CD4-positive, alpha-beta memory T cell (primary cell): ENCODE measurements around the gene GRIK4. TPM values are rescaled to one million over a fixed set of nuclear protein-coding genes. Genes with fewer than 3 reads are reported as not detected.

ENCODE experiments used
- CTCF ChIA-PET: fragments of 350-600 bp; sonication (Branson Sonifier 250); formaldehyde crosslinking; loops from one replicate; lab custom pipeline; 2021; ENCODE audit warnings: inconsistent platforms; ENCODE audit not compliant: partially characterized antibody; lab: Charles Lee
- POLR2A ChIA-PET: fragments of 350-600 bp; sonication (Branson Sonifier 250); formaldehyde crosslinking; loops from one replicate; lab custom pipeline; 2021; ENCODE audit not compliant: partially characterized antibody; lab: Charles Lee
- DNase-seq, 5 donors: peaks; one replicate each; pipeline versions ENCODE4 v3.0.0 to v3.0.0-alpha.2; 2020 to 2022; ENCODE audit warnings: mixed read lengths in 1 of 5
- H3K27ac ChIP-seq: one replicate; pipeline ENCODE4 v1.7.0; 2013; ENCODE audit warnings: low read depth, low read length
- H3K27me3 ChIP-seq: 2 replicates; pipeline ENCODE4 v1.7.0; 2013; ENCODE audit warnings: mild to moderate bottlenecking, low read length, moderate library complexity; ENCODE audit not compliant: insufficient read depth
- H3K36me3 ChIP-seq: 2 replicates; pipeline ENCODE4 v1.7.0; 2013; ENCODE audit warnings: mild to moderate bottlenecking, low read length, moderate library complexity; ENCODE audit not compliant: insufficient read depth
- H3K4me1 ChIP-seq: 2 replicates; pipeline ENCODE4 v1.7.0; 2013; ENCODE audit warnings: mild to moderate bottlenecking, low read length, moderate library complexity; ENCODE audit not compliant: insufficient read depth
- H3K4me3 ChIP-seq, 2 donors: one replicate each; pipeline ENCODE4 v1.7.0; 2013; ENCODE audit warnings: low read length in 2 of 2, mild to moderate bottlenecking in 1 of 2
- H3K9me3 ChIP-seq, 2 donors: one replicate each; pipeline ENCODE4 v1.7.0; 2013; ENCODE audit warnings: low read length in 2 of 2, control low read depth in 1 of 2; ENCODE audit not compliant: control insufficient read depth in 1 of 2
- H3K27ac Mint-ChIP-seq, 7 donors: one replicate each; pipeline ENCODE4 v1.8.0; 2020 to 2021; ENCODE audit warnings: mixed read lengths in 7 of 7, mild to moderate bottlenecking in 6 of 7, inconsistent platforms in 3 of 7, moderate library complexity in 3 of 7
- H3K27me3 Mint-ChIP-seq, 2 donors: one replicate each; pipeline ENCODE4 v1.8.0; 2020 to 2021; ENCODE audit warnings: mixed read lengths in 2 of 2
- H3K36me3 Mint-ChIP-seq, 2 donors: one replicate each; pipeline ENCODE4 v1.8.0; 2020 to 2021; ENCODE audit warnings: mixed read lengths in 2 of 2, inconsistent platforms in 1 of 2, mild to moderate bottlenecking in 1 of 2
- H3K4me1 Mint-ChIP-seq, 4 donors: one replicate each; pipeline ENCODE4 v1.8.0; 2020 to 2021; ENCODE audit warnings: mixed read lengths in 4 of 4, mild to moderate bottlenecking in 1 of 4
- H3K4me3 Mint-ChIP-seq, 8 donors: one replicate each; pipeline ENCODE4 v1.8.0; 2020 to 2021; ENCODE audit warnings: mixed read lengths in 8 of 8, mild to moderate bottlenecking in 7 of 8, moderate library complexity in 6 of 8, inconsistent platforms in 3 of 8
- H3K9me3 Mint-ChIP-seq, 8 donors: one replicate each; pipeline ENCODE4 v1.8.0; 2020 to 2021; ENCODE audit warnings: mixed read lengths in 8 of 8, mild to moderate bottlenecking in 5 of 8, inconsistent platforms in 3 of 8, moderate library complexity in 1 of 8
- intact Hi-C: fragments of 100-400 bp; cut with micrococcal nuclease; formaldehyde crosslinking; loops from one replicate; pipeline ENCODE4 v1.15.1; 2023
- polyA plus RNA-seq, 2 donors: library from polyadenylated mRNA; unstranded; fragments of 300-500 nt; fragmentation: Illumina TruSeq; gene quantifications; one replicate each; pipeline ENCODE4 v1.2.3, GENCODE V29; 2021
- total RNA-seq, 2 experiments: library from RNA; stranded (reverse); gene quantifications; one replicate each; pipeline ENCODE4 v1.2.3, GENCODE V29; 2021

The GRIK4 gene
- total and polyA plus RNA-seq, 4 experiments from 2014 or later = 0.06 TPM; not detected in 3

DNA sequence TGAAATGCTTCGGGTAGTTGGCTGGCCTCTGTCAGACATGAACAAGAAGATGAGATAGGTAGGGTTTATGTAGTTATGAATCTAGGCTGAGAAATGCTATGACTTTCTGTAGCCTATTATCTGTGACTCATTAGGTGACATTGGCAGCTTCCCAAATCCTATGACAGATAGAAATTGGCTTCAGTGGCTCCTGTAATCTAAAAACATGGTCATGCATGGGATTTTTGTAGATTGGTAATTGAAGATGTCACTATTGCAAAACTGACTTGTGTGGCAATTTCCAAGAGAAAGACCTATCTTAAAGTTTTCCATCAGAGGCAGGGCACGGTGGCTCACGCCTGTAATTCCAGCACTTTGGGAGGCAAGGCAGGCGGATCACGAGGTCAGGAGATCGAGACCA is 29.4 kb upstream of the GRIK4 start:
- ChIA-PET CTCF (no interaction called here), POLR2A (no interaction called here)
- peaks cover 25 to 32% of the 10 kb centered on the region in 2 donors for H3K36me3 Mint-ChIP-seq
- H3K9me3 Mint-ChIP-seq = no peaks in the 10 kb centered on the region
- peaks cover 7% of the 10 kb centered on the region for H3K36me3 ChIP-seq
- DNase-seq = no peak
- H3K4me1 ChIP-seq = no peaks in the 10 kb centered on the region
- H3K27ac Mint-ChIP-seq = no peak overlapping the region
- no peaks in the 10 kb centered on the region for H3K27me3 ChIP-seq
- H3K27ac ChIP-seq = no peak overlapping the region
- H3K4me3 Mint-ChIP-seq = no peak overlapping the region
- H3K4me1 Mint-ChIP-seq = peaks cover 0 to 2% (median 0%) of the 10 kb centered on the region in 4 donors
- intact Hi-C loops = no loop called here
- no peaks in the 10 kb centered on the region for H3K27me3 Mint-ChIP-seq
- no peaks in the 10 kb centered on the region for H3K9me3 ChIP-seq
- no peak overlapping the region for H3K4me3 ChIP-seq

DNA sequence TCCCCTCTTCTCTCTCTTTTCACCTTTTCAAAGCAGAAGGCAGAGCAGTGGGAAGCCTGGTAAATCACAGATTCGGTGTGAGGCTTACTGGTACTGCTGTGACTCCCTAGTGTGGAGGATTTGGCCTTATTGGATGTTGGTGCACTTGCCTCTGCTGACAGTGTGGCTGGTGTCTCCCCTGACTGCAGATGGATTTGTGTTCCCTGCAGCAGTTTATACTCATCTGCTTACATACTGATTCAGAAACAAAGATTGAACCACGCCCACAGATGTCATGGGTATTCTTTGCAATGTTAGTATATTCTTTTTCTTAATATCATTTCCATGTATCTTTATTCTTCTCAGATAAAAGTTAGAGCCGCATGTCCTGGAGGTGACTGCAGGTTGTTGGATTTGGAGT is 26.8 kb upstream of the GRIK4 start:
- Mint-ChIP-seq H3K27ac (no peak overlapping the region), H3K9me3 (no peaks in the 10 kb centered on the region), H3K4me1 (no peaks in the 10 kb centered on the region), H3K27me3 (no peaks in the 10 kb centered on the region), H3K36me3 (peaks cover 17 to 21% of the 10 kb centered on the region in 2 donors), H3K4me3 (no peak overlapping the region)
- ChIA-PET CTCF (no interaction called here), POLR2A (no interaction called here)
- DNase-seq = no peak
- Histone ChIP-seq H3K36me3 (peaks cover 7% of the 10 kb centered on the region), H3K27ac (no peak overlapping the region), H3K27me3 (no peaks in the 10 kb centered on the region), H3K9me3 (no peaks in the 10 kb centered on the region), H3K4me1 (no peaks in the 10 kb centered on the region), H3K4me3 (no peak overlapping the region)
- intact Hi-C loops = no loop called here

DNA sequence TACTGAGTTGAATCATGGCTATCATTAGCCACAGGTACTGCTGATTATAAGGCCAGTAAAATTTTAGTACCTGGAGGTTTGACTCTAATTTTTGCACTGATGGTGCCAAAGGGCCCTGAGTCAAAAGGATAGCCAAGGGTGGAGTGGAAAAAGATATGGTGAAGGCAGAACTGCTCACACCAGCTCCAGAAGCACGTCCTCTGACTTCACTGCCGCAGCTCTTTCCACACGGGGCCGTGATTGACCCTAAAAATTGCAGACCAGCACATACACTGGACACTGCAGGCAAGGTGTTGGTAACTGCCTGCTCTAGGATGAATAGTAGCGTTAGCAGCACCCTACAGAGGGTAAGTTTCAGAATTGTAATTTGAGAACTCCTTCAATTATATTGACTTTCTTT is 25.4 kb upstream of the GRIK4 start:
- peaks cover 11 to 12% of the 10 kb centered on the region in 2 donors for H3K36me3 Mint-ChIP-seq
- Histone ChIP-seq H3K36me3 (no peaks in the 10 kb centered on the region), H3K27me3 (no peaks in the 10 kb centered on the region), H3K4me1 (no peaks in the 10 kb centered on the region), H3K9me3 (no peaks in the 10 kb centered on the region), H3K27ac (no peak overlapping the region), H3K4me3 (no peak overlapping the region)
- CTCF ChIA-PET = interaction anchor here (0.6 kb wide), 1 partner anchor 441 kb away, joined by 3 read pairs; no protein-coding TSS in a partner anchor
- H3K4me3 Mint-ChIP-seq = no peak overlapping the region
- no peaks in the 10 kb centered on the region for H3K9me3 Mint-ChIP-seq
- H3K27ac Mint-ChIP-seq = no peak overlapping the region
- intact Hi-C loops = no loop called here
- POLR2A ChIA-PET = no interaction called here
- H3K4me1 Mint-ChIP-seq = no peaks in the 10 kb centered on the region
- no peaks in the 10 kb centered on the region for H3K27me3 Mint-ChIP-seq
- DNase-seq = no peak

DNA sequence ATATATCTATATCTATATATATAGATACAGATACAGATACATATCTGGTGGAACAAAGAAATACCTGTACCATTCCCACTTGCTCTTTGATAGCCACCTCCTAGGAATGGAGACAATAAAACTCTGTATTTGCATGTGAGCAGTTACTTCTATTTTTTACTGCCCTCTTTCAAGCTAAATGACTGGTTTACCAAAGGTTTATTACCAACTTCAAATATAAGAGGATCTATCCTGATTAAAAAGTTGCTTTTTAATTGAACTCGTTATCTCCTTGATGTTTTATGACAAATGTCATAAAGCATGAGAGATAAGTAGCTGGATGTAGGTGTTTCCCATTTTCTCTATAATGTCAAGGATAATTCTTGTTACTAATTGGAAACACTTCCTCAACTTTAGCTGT is 21.7 kb upstream of the GRIK4 start:
- no peak for DNase-seq
- Histone ChIP-seq H3K4me3 (no peak overlapping the region), H3K27ac (no peak overlapping the region), H3K4me1 (no peaks in the 10 kb centered on the region), H3K9me3 (no peaks in the 10 kb centered on the region), H3K27me3 (no peaks in the 10 kb centered on the region), H3K36me3 (no peaks in the 10 kb centered on the region)
- POLR2A ChIA-PET = no interaction called here
- intact Hi-C loops = no loop called here
- CTCF ChIA-PET = no interaction called here
- no peaks in the 10 kb centered on the region for H3K4me1 Mint-ChIP-seq
- H3K9me3 Mint-ChIP-seq = no peaks in the 10 kb centered on the region
- H3K27ac Mint-ChIP-seq = no peak overlapping the region
- H3K27me3 Mint-ChIP-seq = peaks cover 0 to 4% of the 10 kb centered on the region in 2 donors
- H3K4me3 Mint-ChIP-seq = no peak overlapping the region
- peaks cover 2 to 4% of the 10 kb centered on the region in 2 donors for H3K36me3 Mint-ChIP-seq

DNA sequence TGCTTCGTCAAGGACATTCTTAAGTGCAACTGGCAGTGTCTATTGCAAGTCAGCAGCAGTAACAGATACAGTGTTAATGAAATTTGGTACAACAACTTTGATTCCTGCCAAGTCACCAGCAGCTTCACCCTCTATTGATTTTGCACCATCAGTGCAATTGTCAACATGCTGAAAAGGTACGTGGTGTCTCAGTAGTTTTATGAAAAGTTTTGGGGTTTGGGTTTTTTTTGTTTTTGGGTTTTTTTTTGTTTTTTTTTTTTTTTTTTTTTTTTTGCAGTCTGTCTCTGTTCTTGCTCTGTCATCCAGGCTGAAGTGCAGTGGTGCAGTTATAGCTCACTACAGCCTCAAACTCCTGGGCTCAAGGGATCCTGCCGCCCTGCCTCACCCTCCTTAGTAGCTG is 19.1 kb upstream of the GRIK4 start:
- no peaks in the 10 kb centered on the region for H3K36me3 ChIP-seq
- no peak overlapping the region for H3K4me3 ChIP-seq
- Mint-ChIP-seq H3K27me3 (peaks cover 0 to 12% of the 10 kb centered on the region in 2 donors), H3K4me3 (no peak overlapping the region), H3K4me1 (no peaks in the 10 kb centered on the region), H3K27ac (no peak overlapping the region), H3K36me3 (no peaks in the 10 kb centered on the region), H3K9me3 (no peaks in the 10 kb centered on the region)
- no peak for DNase-seq
- POLR2A ChIA-PET = interaction anchor here (0.6 kb wide), 1 partner anchor 29 kb away, joined by 3 read pairs; no protein-coding TSS in a partner anchor
- CTCF ChIA-PET = no interaction called here
- H3K27ac ChIP-seq = no peak overlapping the region
- H3K4me1 ChIP-seq = no peaks in the 10 kb centered on the region
- no peaks in the 10 kb centered on the region for H3K27me3 ChIP-seq
- H3K9me3 ChIP-seq = no peaks in the 10 kb centered on the region
- intact Hi-C loops = no loop called here

DNA sequence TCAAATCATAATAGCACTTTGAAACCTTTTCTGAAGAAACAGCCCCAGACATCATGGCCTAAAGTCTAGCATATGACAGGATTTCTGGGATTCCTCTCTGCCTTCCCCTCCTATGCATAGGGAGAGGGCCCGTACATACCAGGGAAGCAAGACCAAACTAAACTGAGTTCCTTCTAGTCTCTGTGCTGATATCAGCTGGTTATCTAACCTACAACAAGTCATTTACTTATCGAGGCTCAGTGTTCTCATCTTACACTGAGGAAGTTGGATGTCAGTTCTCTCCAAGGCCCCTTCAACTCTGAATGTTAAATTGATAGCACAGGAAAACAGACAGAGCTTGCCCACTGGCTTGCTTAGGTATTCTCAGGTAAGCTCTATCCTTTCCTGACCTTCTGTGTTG is 17.0 kb upstream of the GRIK4 start:
- POLR2A ChIA-PET = no interaction called here
- Histone ChIP-seq H3K4me3 (no peak overlapping the region), H3K9me3 (no peaks in the 10 kb centered on the region), H3K27me3 (no peaks in the 10 kb centered on the region), H3K36me3 (no peaks in the 10 kb centered on the region), H3K4me1 (no peaks in the 10 kb centered on the region), H3K27ac (no peak overlapping the region)
- intact Hi-C loops = no loop called here
- CTCF ChIA-PET = interaction anchor here (1.1 kb wide), 1 partner anchor 16 kb away, joined by 3 read pairs; no protein-coding TSS in a partner anchor
- no peaks in the 10 kb centered on the region for H3K36me3 Mint-ChIP-seq
- H3K27ac Mint-ChIP-seq = peak overlapping the region in 1 of 7 donors; percentile 38
- no peak overlapping the region for H3K4me3 Mint-ChIP-seq
- DNase-seq = no peak
- peaks cover 4 to 17% of the 10 kb centered on the region in 2 donors for H3K27me3 Mint-ChIP-seq
- no peaks in the 10 kb centered on the region for H3K9me3 Mint-ChIP-seq
- no peaks in the 10 kb centered on the region for H3K4me1 Mint-ChIP-seq

DNA sequence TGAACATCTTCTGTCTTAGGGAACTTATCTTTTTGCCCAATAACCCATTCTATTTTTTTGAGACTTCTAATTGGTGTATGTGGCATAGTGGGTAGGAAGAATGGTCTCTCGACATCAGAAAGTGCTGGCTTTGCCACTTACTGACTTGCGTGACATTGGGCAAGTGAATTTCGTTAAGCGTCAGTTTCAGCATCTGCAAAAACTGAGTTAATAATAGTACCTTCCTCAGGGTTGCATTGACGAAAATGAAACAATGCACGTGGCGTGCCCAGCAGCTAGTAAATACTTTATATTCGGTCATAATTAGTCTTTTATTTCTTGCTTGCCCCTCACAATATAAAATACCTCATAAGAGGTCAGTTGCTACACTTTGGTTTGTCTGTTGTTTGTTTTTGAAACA is 12.5 kb upstream of the GRIK4 start:
- no peak overlapping the region for H3K4me3 ChIP-seq
- POLR2A ChIA-PET = no interaction called here
- no peak overlapping the region for H3K27ac ChIP-seq
- no peak for DNase-seq
- Mint-ChIP-seq H3K4me1 (no peaks in the 10 kb centered on the region), H3K36me3 (no peaks in the 10 kb centered on the region), H3K9me3 (no peaks in the 10 kb centered on the region), H3K27ac (no peak overlapping the region), H3K27me3 (peaks cover 26 to 34% of the 10 kb centered on the region in 2 donors), H3K4me3 (no peak overlapping the region)
- H3K9me3 ChIP-seq = no peaks in the 10 kb centered on the region
- H3K4me1 ChIP-seq = no peaks in the 10 kb centered on the region
- H3K27me3 ChIP-seq = no peaks in the 10 kb centered on the region
- intact Hi-C loops = no loop called here
- CTCF ChIA-PET = no interaction called here
- H3K36me3 ChIP-seq = no peaks in the 10 kb centered on the region

DNA sequence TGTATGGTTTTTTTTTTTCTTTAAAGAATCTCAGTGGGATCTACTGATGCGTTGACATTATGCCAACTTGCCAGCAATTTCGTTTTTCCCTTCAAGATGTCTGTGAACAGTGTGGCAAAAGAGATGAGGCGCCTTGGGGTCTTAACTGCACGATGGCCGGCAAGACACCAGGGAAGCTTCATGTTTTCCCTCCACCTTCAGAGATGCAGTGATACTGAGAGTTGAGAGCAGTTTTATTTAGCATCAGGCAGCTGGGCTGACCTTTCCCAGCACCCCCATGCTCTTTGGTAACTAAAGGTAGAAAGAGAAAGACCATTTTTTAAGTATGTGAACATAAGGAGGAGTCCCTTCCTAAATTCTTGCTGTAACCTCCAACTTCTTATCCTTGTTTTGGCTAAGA is 11.7 kb upstream of the GRIK4 start:
- H3K27ac Mint-ChIP-seq = no peak overlapping the region
- no peak overlapping the region for H3K27ac ChIP-seq
- peaks cover 30 to 34% of the 10 kb centered on the region in 2 donors for H3K27me3 Mint-ChIP-seq
- no peak overlapping the region for H3K4me3 Mint-ChIP-seq
- POLR2A ChIA-PET = no interaction called here
- H3K36me3 ChIP-seq = no peaks in the 10 kb centered on the region
- no peaks in the 10 kb centered on the region for H3K9me3 ChIP-seq
- no peaks in the 10 kb centered on the region for H3K27me3 ChIP-seq
- no peak for DNase-seq
- H3K9me3 Mint-ChIP-seq = no peaks in the 10 kb centered on the region
- CTCF ChIA-PET = no interaction called here
- H3K4me1 ChIP-seq = no peaks in the 10 kb centered on the region
- H3K4me1 Mint-ChIP-seq = no peaks in the 10 kb centered on the region
- no peak overlapping the region for H3K4me3 ChIP-seq
- H3K36me3 Mint-ChIP-seq = no peaks in the 10 kb centered on the region
- intact Hi-C loops = no loop called here
